HG03432 (cell line): ENCODE results near the gene BCL11B.

ENCODE experiments used
- ATAC-seq: cut with Tn5 transposase; IDR thresholded peaks from one replicate; pipeline ENCODE4 v1.9.1; 2021; ENCODE audit warnings: mild to moderate bottlenecking, moderate library complexity; ENCODE audit not compliant: unreplicated experiment

Gene BCL11B

GRCh38 chr14:99271951-99272631 is at the start of gene BCL11B:
Gene BCL11B, minus strand, starts transcription at chr14:99272197. Its CDS starts 979 bp downstream, at chr14:99271218.
- ATAC-seq = peak; percentile 76

GRCh38 chr14:99321236-99321925 is 49.4 kb upstream of the BCL11B start:
- no peak for ATAC-seq

DNA sequence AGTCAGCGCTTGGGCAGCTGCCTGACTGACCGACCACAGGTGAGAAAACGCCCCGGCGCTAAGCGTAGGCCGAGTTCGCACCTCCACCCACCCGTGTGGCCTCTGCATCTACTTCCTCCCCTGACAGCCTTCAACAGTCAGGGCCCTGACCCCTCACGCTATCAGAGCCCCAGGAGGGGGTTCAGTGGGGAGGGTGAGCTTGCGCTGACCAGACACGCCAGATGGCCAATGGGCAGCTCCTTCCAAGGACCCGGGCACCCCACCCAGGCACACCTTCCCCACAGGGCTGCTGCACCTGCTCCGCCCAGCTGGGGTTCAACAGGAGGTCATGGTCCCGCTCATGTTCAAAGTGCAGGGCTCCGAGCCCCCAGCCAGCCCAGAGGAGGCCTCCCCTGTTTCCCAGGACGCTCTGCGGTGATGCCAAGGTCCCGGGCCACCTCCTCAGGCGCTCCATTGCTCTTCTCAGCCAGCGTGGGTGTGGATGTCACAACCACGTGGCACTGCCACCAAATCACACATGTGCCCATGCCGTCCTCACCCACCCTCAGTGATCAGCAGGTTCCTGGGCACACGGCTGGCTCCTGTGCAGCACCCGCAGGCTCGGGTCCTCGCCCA is 48.7 kb upstream of the BCL11B start:
- ATAC-seq = peak; percentile 22

DNA sequence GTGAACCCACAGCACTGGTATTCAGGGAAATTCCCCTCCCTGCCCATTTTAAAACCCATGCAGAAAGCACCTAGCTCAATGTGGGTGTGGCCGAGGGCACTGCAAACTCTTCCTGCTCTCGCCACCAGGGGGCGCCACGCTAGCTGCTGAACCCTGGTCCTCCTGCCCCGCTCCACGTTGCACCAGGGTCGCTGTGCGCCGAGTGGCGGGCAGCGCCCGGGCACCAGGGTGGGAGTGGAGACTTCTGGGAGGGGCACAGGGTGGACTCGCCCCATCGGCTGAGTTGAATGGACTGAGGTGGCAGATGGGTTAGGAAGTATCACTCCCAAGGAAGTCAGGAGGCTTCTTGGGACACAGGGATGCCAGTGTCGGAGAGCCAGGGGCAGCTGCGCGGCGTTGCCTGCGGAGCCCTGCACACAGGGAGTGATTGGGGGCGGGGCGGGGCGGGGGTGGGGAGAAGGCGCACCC is 48.1 kb upstream of the BCL11B start:
- ATAC-seq = peak; percentile 75

DNA sequence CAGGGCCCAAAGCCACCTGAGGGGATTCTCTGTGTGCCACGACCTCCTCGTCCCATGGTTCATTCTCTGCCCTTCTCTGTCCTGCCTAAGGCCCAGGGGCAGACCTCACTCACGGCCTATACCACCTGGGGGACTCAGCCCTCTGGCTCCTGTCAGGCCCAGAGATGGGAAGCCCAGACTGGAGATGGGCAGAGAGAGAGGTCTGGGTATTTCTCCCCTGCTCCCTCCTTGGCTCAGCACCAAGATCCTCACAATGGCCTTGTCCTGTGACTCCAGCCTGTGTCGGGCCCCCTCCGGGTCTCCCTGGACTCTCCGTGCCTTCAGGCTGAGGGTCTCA is 46.9 kb upstream of the BCL11B start:
- no peak for ATAC-seq

DNA sequence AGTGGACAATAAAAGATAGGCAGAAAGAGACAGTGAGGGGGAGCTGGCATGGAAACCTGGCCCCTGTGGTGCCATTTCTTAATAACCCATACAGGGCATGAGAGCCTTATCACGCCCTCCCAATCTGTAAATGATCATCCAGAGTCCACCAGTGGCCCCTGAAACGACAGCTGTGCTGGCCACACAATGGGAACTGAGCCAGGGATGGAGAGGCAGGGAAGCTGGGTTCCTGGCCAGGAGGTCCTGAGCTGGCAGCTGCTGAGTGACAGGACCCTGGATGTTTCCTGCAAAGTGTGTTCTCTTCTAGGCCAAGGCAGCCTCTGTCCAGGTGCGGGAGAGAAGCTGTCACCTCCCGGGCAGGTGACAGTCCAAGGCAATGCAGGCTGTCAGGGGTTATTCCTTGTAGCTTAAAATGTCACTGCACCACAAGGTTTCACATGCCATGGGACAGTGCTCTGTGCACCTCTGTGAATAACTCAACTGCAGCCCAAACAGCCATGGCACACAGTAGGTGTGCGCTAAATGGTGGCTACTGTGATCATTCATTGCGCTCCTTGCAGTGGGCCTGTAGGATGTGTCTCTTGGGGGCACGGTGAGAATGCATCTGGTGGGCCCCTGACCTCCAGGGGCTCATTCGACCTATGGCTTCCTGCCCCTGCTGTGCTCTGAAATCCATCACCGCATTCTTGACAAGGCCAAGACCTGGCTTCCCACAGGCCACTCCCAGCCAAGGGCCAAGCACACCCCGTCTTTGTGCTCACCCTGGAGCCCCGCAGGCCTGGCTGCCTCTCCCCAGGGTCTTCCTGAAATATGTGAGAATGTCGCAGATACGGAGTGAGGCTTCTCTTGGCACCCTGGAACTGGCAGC is 46.3 kb upstream of the BCL11B start:
- ATAC-seq = no peak

DNA sequence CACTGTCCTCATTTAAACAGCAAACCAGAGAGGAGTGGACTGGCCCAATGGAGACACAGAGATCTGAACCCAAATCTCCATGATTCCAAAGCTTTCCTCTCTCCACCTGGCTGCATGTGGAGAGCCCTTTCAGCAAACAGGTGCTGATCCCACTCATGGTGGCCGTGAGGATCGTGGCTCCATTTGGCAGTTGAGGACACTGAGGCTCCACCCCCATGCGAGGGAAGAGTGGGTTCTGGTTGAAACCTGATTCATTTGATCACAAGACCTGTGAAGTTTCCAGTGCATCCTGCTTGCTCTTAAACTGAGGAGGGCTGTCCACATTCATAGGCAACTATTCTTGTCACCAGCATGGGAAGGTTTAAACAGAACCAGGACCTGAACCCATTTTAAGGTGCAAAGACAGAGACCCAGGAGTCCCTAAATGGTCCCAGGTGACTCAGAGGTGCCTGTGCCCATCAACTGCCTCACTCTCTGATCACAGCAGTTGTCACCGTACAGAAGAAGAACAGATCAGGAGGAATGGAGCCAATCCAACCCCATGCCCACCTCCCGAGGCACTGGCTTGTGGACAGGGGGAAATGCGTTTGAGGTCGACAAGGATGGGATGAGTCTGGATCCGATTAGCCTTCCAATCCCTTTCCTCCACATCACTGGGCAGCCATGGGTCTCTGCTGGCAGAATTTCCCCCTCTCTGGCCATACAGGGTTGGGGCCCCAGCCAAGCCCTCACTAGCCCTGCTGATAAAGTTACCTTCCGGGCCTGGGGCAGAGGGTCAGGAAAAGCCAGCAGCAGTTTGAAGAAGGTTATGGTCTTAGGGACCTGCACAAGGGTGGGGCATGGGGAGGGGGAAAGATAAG is 45.5 kb upstream of the BCL11B start:
- no peak for ATAC-seq

DNA sequence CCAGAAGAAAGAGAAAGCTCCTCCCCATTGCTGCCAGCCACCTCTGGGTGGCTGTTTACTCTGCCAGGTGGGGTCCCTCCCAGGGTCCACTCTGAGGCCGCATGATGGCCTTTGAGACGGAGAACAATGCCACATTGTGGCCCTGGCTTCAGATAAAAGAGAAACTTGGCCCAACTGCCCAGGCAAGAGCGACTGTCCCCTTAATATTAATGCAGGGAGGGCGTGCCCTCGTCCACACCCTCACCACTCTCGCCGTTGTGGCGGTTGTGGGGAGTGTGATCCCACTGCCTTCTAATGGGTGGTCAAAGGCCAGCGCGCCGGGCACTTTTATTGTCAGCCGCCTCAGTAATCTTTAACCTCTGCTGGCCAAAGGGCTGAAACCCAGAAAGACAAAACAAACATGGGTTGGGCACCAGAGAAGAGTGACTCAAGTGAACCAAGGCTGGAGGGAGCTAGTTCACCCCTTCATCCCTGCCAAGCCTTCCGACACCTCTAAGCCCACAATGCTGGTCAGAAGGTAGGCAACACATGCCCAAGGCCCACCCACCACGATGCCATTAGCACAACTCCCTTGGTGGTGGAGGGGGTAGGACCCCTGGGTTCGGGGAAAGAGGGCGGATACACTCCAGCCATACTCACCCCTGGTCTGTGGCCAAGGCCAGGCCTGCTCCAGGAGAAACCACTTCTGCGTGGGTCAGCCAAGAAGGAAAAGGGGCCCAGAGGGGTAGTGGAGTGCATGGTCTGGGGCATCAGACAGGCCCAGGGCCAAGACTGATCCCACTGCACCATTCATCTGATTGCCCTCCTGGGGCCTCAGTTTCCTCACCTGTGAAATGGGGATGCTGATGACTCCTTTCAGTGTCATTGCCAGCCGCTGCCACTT is 44.5 kb upstream of the BCL11B start:
- ATAC-seq = no peak

DNA sequence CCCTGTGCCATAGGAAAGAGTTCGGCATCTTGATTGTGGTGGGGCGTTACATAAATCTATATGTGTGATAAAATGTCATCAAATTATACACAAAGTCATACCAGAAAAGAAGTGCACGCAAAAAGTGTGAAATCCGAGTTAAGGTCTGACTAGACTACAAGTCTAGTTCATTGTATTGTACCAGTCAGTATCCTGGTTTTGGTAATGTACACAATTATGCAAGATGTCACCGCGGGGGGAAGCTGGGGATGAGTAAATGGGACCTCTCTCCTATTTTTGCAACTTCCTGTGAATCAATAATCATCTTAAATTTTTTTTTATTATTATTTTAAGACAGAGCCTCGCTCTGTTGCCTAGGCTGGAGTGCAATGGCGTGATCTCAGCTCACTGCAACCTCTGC is 43.2 kb upstream of the BCL11B start:
- ATAC-seq = no peak

DNA sequence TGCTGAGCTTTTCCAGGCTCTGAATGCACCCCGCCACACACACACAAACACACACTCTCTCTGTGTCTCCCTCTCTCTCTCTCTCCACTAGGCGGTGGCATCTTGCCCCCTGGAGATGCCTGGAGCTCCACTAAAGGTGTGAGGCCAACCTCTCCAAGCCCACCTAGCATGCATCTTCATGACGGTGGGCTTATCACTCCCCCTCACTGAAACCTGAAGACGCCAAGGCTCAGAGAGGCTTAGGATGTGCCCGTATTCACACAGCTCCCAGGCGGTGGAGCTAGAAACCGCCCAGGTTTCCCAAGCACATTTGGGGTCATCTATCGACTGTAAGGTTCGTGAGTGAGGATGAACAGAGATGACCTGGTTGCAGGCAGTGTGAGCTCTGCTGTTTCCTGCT is 42.6 kb upstream of the BCL11B start:
- ATAC-seq = no peak

GRCh38 chr14:99313234-99313633 is 41.2 kb upstream of the BCL11B start:
- no peak for ATAC-seq

- ATAC-seq = no peak
These were observed 40.1 kb upstream of the BCL11B start for GRCh38 chr14:99312106-99312505.

- ATAC-seq = no peak
These were observed 37.3 kb upstream of the BCL11B start for GRCh38 chr14:99309220-99309766.

DNA sequence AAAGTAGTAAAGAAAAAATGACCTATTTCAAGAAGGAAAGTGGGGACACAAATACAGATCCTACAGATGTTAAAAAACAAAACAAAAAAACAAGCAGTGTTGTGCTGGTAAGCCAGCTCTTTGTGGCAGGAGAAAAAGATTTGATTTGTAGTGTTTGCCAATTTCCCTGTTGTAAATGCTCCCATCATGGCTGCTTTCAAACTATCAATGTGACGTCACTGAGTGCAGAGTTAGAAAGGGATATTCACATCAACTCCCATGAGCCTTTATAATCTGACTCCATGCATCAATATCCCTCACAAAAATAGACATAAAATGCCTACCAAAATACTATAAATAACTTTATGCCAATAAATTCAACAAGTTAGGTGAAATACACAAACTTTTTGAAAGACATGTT is 32.2 kb upstream of the BCL11B start:
- ATAC-seq = no peak

DNA sequence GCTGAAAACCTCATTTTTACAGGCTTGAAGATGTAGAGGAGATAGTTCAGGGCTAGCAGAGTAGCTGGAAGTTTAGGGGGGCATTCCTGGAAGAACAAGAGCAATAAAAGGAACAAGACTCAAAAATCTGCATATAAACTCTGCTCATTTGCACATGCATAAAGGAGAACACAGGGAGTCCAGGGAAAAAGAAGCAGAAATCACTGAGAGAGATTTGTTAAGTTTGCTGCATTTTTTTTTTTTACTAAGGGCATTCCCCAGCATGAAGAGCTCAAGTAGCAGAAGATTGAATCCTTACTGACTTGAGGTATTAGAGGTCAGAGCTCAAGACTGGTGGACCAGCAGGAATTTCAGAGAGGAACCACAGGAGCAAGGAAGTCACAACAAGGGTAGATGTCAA is 28.2 kb upstream of the BCL11B start:
- no peak for ATAC-seq

DNA sequence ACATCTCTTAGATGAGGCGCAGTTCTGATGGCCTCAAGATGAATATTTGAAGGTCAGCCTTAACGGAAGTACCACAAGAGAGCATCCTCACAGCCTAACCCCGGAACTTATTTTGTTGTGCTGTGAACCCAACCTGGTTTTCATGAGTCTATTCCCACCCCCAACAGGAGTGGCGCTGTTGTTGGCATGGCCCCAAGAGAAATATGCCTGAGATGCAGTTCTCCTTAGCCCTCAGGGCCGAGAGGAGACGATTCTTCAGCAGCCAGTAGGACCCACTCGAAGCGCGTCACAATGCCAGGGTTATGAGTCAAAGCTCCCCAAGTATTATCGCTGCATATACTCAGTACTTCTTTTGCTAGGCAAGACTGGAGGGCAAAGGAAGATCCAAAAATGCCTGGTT is 24.5 kb upstream of the BCL11B start:
- no peak for ATAC-seq

DNA sequence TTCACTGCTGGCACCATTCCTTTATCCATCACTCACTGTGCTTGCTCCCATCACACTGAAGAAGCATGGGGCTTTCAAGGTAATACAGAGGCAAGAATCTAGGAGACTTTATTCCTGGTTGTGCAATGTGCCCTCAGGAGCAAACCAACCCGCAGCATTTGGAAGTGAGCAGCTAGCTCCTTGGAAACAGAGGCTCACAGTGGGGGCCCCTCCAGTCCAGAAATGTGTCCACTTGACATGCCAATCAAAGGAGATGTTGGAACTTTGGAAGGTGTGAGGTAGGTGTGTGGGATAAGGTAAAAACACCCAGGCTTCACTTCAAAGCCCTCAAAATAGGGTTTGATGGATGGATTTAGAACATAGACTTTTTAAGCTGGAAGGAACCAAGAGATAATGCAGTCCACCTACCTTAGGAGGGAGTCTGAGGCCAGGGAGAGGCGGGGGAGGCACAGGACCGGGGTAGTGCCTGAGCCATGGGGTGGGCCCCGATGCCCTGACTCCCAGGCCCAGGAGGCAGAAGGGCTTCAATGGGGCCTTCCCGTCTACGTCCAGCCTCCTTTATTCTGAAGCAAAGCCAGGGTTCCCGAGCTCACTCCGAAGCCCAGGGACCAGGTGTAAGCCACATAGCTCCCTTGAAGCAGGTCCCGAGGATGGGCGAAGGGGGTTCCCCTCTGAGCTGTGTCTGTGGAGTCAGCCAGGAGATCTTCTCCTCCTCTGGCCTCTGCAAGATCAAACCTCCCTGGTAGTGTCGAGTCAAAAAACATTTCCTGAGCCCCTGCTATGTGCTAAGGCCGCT is 17.6 kb upstream of the BCL11B start:
- ATAC-seq = no peak

- ATAC-seq = no peak
These were observed 17.0 kb upstream of the BCL11B start for GRCh38 chr14:99288948-99289347.
